Mesothelial cell of epicardium (in vitro differentiated cells): Measurements from ENCODE around the gene MAPRE3. TPM values are rescaled to one million over a fixed set of nuclear protein-coding genes. Genes with fewer than 3 reads are reported as not detected.

ENCODE experiments used
- DNase-seq, 2 experiments: peaks; one replicate each; pipeline ENCODE4 v3.0.0; 2021; ENCODE audit warnings: low spot score in 2 of 2; ENCODE audit not compliant: unreplicated experiment in 2 of 2
- H3K27ac Mint-ChIP-seq: 2 replicates; pipeline ENCODE4 v1.8.0; 2021; ENCODE audit warnings: mixed read lengths
- H3K27me3 Mint-ChIP-seq: 2 replicates; pipeline ENCODE4 v1.8.0; 2021; ENCODE audit warnings: low read depth, mixed read lengths
- H3K36me3 Mint-ChIP-seq: 2 replicates; pipeline ENCODE4 v1.8.0; 2021; ENCODE audit warnings: mixed read lengths
- H3K4me1 Mint-ChIP-seq: 2 replicates; pipeline ENCODE4 v1.8.0; 2021; ENCODE audit warnings: mixed read lengths
- H3K4me3 Mint-ChIP-seq: 2 replicates; pipeline ENCODE4 v1.8.0; 2021; ENCODE audit warnings: mild to moderate bottlenecking, moderate library complexity, mixed read lengths
- H3K9me3 Mint-ChIP-seq: 2 replicates; pipeline ENCODE4 v1.8.0; 2021; ENCODE audit warnings: mixed read lengths
- CTCF ChIP-seq: fragments of 200-600 bp; sonication (generic); IDR thresholded peaks from one replicate; pipeline ENCODE4 v1.5.0; 2021; ENCODE audit warnings: antibody characterized with exemption; ENCODE audit not compliant: unreplicated experiment
- total RNA-seq: library from RNA; stranded (reverse); gene quantifications from 3 replicates; pipeline ENCODE4 v1.2.1, GENCODE V29; 2021

The MAPRE3 gene
- total RNA-seq, 1 donor from 2014 or later: 14.8 TPM

GRCh38 chr2:27042985-27043634 lies 72.7 kb downstream of the MAPRE3 start:
- Mint-ChIP-seq H3K9me3 (no peaks in the 10 kb centered on the region), H3K36me3 (peaks cover 6% of the 10 kb centered on the region), H3K4me1 (no peaks in the 10 kb centered on the region), H3K27ac (no peak overlapping the region), H3K27me3 (no peaks in the 10 kb centered on the region), H3K4me3 (no peak overlapping the region)
- DNase-seq: no peak
- no peak for TF ChIP-seq CTCF

GRCh38 chr2:27049422-27050280 lies 79.2 kb downstream of the MAPRE3 start:
- peaks cover 12% of the 10 kb centered on the region for H3K4me1 Mint-ChIP-seq
- peak overlapping the region; percentile 96 for H3K4me3 Mint-ChIP-seq
- peaks cover 2% of the 10 kb centered on the region for H3K36me3 Mint-ChIP-seq
- DNase-seq: peak in 1 of 2 experiments; percentile 40
- H3K27me3 Mint-ChIP-seq: peaks cover 6% of the 10 kb centered on the region
- peak overlapping the region; percentile 99 for H3K27ac Mint-ChIP-seq
- H3K9me3 Mint-ChIP-seq: no peaks in the 10 kb centered on the region
- TF ChIP-seq CTCF: peak; percentile 23

- peak overlapping the region; percentile 96 for H3K4me3 Mint-ChIP-seq
- peaks cover 6% of the 10 kb centered on the region for H3K27me3 Mint-ChIP-seq
- H3K9me3 Mint-ChIP-seq: no peaks in the 10 kb centered on the region
- peaks cover 12% of the 10 kb centered on the region for H3K4me1 Mint-ChIP-seq
- peak; percentile 78 to 97 for DNase-seq
- TF ChIP-seq CTCF: peak; percentile 31
- peaks cover 8% of the 10 kb centered on the region for H3K36me3 Mint-ChIP-seq
- H3K27ac Mint-ChIP-seq: peak overlapping the region; percentile 99
Observed at GRCh38 chr2:27050281-27050995, 80.0 kb downstream of the MAPRE3 start.

- H3K9me3 Mint-ChIP-seq: no peaks in the 10 kb centered on the region
- H3K27ac Mint-ChIP-seq: peak within 1 kb of the TSS; percentile 99
- H3K36me3 Mint-ChIP-seq: peaks cover 13% of the 10 kb centered on the region
- H3K4me3 Mint-ChIP-seq: peak within 1 kb of the TSS; percentile 96
- peaks cover 6% of the 10 kb centered on the region for H3K27me3 Mint-ChIP-seq
- peak; percentile 88 to 95 for DNase-seq
- no peak for TF ChIP-seq CTCF
- H3K4me1 Mint-ChIP-seq: peaks cover 12% of the 10 kb centered on the region
Observed at GRCh38 chr2:27050996-27051901, 80.8 kb downstream of the MAPRE3 start, which contains the start of gene AGBL5. Gene AGBL5, plus strand, starts transcription at chr2:27051668. Its CDS starts 1,291 bp downstream, at chr2:27052959.
